H1 (cell line): ENCODE measurements around the gene NCR2. TPM values are rescaled to one million over a fixed set of nuclear protein-coding genes. Genes with fewer than 3 reads are reported as not detected.

Experiments used
- EP300 ChIP-seq, 2 experiments: IDR thresholded peaks; 1 replicate in 1 of 2; 2 replicates in 1 of 2; pipeline ENCODE4 v1.6.1; 2011 to 2012; ENCODE audit warnings: low read depth in 2 of 2, low read length in 2 of 2, mild to moderate bottlenecking in 2 of 2, borderline replicate concordance in 1 of 2, inconsistent platforms in 1 of 2, moderate library complexity in 1 of 2
- GTF2F1 ChIP-seq: IDR thresholded peaks from 2 replicates; pipeline ENCODE4 v1.6.1; 2012; ENCODE audit warnings: low read depth, low read length, improper control_type of control experiment, borderline replicate concordance
- polyA plus RNA-seq, 7 experiments: library from polyadenylated mRNA; depleted of rRNA in 3 of 7; stranded (reverse) in 5 of 7; unstranded in 2 of 7; fragments of >200 nt in 5 of 7; fragments of 200-250 nt in 2 of 7; gene quantifications; 1 replicate in 5 of 7; 2 replicates in 1 of 7; 4 replicates in 1 of 7; pipeline versions ENCODE4 v1.2.1 to v1.2.3, GENCODE V29; 2011 to 2013; ENCODE audit warnings: missing spikeins in 2 of 7, mixed read lengths in 2 of 7
- total RNA-seq: library from RNA; stranded (reverse); fragmentation: NEBNext Ultra II Directional; extraction: Animal tissue kit (Norgen Biotek cat#: 25700); gene quantifications from 2 replicates; pipeline ENCODE4 v1.2.1, GENCODE V29; 2021

The NCR2 gene
- total and polyA plus RNA-seq, 2 of the 8 experiments (the other 6 are each of a cell fraction or from before 2014, with no cell fraction given): not detected

DNA sequence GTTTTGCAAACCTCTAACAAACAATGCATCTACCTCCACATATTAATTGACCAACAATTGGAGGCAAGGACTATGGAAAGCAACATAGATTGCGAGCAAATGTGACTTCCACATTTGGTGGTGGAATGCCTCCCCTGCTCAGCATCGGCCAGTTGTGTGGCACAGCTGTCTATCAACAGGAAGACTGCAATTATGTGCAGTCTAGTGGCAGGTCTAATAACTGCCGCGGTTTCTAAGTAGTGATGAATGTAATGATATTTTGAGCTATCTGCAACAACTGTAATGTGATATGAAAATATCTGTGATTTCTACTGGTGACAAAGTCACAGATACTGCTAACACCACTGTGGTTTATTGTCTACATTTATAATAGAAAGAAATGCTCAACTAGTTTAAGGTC is 56.8 kb downstream of the NCR2 start (continued):
- TF ChIP-seq EP300 (IDR thresholded peaks at IDR 0.05; ENCODE audit: borderline replicate concordance in 1 of 2, low read depth in 2 of 2, low read length in 2 of 2) (no peak), GTF2F1 (no peak)
